ENCODE data around the gene PPP3CA.
"Not testable (repeated sequence)": the region's sequence is repeated elsewhere in the genome, so short reads cannot be mapped to it uniquely, and the experiment has no call there.

PPP3CA gene

DNA sequence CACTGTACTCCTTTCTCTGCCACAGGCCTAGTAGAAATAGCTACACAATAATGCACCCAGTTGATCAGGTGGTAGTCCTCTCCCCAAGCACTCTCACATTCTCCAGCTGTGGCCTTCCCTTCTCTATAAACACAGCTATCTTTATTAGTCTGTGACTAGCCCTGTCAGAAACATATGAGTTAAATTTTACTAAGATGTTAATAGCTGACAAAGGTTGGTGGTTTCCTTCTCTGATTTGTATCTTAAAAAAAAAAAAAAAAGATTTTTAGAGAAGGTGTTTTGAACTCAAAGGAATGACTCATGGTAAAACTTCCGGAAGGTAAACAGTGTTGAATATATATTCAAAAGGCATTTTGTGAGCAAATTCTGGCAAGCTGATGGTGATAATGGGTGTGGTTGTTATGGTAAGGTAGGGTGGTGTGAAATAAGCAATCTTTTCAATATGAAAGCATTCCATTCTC lies 327.4 kb downstream of the PPP3CA start:
- Histone ChIP-seq H3K4me1 (ENCODE audit: control insufficient read depth, insufficient read depth, low read length, unreplicated experiment) (peaks cover 28% of the 10 kb centered on the region), H3K79me2 (ENCODE audit: control insufficient read depth, insufficient read depth, low read length, unreplicated experiment) (no peaks in the 10 kb centered on the region), H3K27ac (ENCODE audit: low read depth, low read length) (no peak overlapping the region), H3K4me3 (ENCODE audit: low read depth, low read length) (no peak overlapping the region), H3K36me3 (ENCODE audit: insufficient read depth, low read length) (no peaks in the 10 kb centered on the region), H2AFZ (ENCODE audit: low read length, unreplicated experiment) (no peak overlapping the region), H3K27me3 (ENCODE audit: insufficient read depth, low read length) (no peaks in the 10 kb centered on the region)

DNA sequence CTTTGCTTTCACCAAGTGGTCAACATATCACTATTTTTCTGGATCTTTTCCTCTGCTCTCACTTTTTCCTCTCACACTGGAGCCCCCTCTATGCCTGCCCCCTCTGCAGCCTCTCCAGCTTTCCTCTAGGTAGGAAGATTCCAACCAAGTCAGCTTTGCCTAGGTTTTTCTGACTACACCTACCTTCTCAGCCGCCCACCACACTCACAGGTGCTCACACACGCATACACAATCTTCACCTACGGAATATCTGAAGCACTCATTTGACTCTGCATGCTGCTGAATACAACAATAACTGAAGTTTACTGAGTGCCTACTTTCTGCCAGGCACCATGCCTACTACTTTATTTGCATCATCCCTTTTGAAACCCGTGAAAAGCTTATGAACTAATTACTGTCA lies 328.0 kb downstream of the PPP3CA start:
- no peaks in the 10 kb centered on the region for H3K36me3 ChIP-seq (ENCODE audit: insufficient read depth, low read length)
- no peak overlapping the region for H3K27ac ChIP-seq (ENCODE audit: low read depth, low read length)
- H3K79me2 ChIP-seq (ENCODE audit: control insufficient read depth, insufficient read depth, low read length, unreplicated experiment): no peaks in the 10 kb centered on the region
- H3K27me3 ChIP-seq (ENCODE audit: insufficient read depth, low read length): no peaks in the 10 kb centered on the region
- H3K4me3 ChIP-seq (ENCODE audit: low read depth, low read length): no peak overlapping the region
- H3K4me1 ChIP-seq (ENCODE audit: control insufficient read depth, insufficient read depth, low read length, unreplicated experiment): peaks cover 28% of the 10 kb centered on the region
- no peak overlapping the region for H2AFZ ChIP-seq (ENCODE audit: low read length, unreplicated experiment)

DNA sequence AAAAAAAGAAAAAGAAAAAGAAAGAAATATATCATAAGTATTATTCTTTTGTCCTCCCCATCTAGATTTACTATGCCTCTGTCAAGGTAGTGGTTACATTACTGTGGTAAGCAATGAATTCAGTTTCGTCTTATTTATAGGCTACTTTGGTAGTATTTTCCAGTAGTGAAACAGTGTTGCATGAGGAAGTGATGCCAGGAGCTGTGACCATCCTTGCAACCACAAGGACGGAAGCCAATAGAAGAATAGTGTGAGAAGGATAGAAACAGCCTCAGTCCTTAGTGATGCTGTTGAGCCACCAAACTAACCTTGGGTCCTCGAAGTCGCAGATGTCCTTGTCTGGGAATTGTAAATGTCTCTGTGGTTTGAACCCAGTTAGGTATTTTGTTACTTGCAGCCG lies 328.5 kb downstream of the PPP3CA start:
- H3K36me3 ChIP-seq (ENCODE audit: insufficient read depth, low read length): no peaks in the 10 kb centered on the region
- H3K27ac ChIP-seq (ENCODE audit: low read depth, low read length): no peak overlapping the region
- no peaks in the 10 kb centered on the region for H3K27me3 ChIP-seq (ENCODE audit: insufficient read depth, low read length)
- no peak overlapping the region for H3K4me3 ChIP-seq (ENCODE audit: low read depth, low read length)
- no peaks in the 10 kb centered on the region for H3K79me2 ChIP-seq (ENCODE audit: control insufficient read depth, insufficient read depth, low read length, unreplicated experiment)
- H3K4me1 ChIP-seq (ENCODE audit: control insufficient read depth, insufficient read depth, low read length, unreplicated experiment): peaks cover 28% of the 10 kb centered on the region
- no peak overlapping the region for H2AFZ ChIP-seq (ENCODE audit: low read length, unreplicated experiment)

DNA sequence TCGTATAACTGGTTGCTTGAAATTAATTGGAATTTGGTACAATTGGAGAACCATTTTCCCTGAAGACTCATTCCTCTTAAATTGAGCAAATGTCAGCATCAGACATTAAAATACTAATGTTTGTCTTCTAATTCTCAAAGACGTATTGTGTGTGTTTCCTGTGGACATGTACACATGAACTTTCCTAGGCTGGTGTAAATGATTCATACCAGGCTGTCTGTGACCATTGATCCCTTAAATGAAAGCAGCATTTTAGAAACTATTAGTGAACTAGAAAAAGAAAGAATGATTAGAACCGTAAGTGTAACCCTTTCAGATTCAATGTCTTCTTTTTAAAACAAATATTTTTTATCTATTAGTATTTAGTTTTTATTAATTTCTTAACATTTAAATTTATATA lies 332.9 kb downstream of the PPP3CA start:
- Histone ChIP-seq H3K4me1 (ENCODE audit: control insufficient read depth, insufficient read depth, low read length, unreplicated experiment) (peaks cover 6% of the 10 kb centered on the region), H3K79me2 (ENCODE audit: control insufficient read depth, insufficient read depth, low read length, unreplicated experiment) (no peaks in the 10 kb centered on the region), H3K36me3 (ENCODE audit: insufficient read depth, low read length) (no peaks in the 10 kb centered on the region), H2AFZ (ENCODE audit: low read length, unreplicated experiment) (no peak overlapping the region), H3K27me3 (ENCODE audit: insufficient read depth, low read length) (no peaks in the 10 kb centered on the region), H3K27ac (ENCODE audit: low read depth, low read length) (no peak overlapping the region), H3K4me3 (ENCODE audit: low read depth, low read length) (no peak overlapping the region)

DNA sequence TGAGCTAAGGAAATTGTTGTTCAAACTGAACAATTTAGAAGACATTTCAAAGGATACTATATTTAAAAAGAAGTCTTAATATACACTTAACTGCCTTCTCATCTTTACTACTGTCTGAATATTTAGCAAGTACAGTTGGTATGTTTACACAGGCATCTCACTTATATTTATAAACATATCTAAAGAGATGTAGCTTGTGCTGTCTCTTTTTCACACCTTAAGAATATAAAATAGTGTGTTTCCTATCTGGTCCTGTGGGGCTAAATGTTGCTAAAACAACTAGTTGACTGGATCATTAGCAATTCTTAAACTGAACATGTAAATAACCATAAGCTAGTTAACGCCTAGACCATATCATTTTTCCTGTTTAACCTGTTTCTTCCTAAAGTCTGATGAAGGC lies 336.3 kb downstream of the PPP3CA start:
- no peak overlapping the region for H3K27ac ChIP-seq (ENCODE audit: low read depth, low read length)
- peaks cover 6% of the 10 kb centered on the region for H3K4me1 ChIP-seq (ENCODE audit: control insufficient read depth, insufficient read depth, low read length, unreplicated experiment)
- H3K36me3 ChIP-seq (ENCODE audit: insufficient read depth, low read length): no peaks in the 10 kb centered on the region
- H2AFZ ChIP-seq (ENCODE audit: low read length, unreplicated experiment): no peak overlapping the region
- H3K27me3 ChIP-seq (ENCODE audit: insufficient read depth, low read length): no peaks in the 10 kb centered on the region
- H3K79me2 ChIP-seq (ENCODE audit: control insufficient read depth, insufficient read depth, low read length, unreplicated experiment): no peaks in the 10 kb centered on the region
- no peak overlapping the region for H3K4me3 ChIP-seq (ENCODE audit: low read depth, low read length)

DNA sequence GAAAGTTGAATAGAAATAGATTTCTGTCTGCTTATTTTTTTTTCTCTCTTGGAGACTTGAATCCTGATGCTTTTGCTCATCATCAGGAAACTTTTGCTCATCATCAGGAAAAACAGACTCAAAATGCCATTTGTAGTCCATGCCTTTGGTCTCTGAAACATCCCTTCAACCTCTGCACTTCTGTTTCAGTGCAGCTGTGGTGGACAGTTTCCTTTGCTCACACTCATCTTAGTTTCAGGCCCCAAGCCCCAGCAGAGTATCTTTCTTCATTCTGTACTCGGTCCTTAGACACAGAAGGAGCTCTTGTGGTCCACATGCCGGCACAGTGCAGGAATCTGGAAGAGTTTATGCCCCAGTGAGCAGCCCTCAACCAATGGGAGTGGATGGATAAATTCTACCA lies 337.9 kb downstream of the PPP3CA start:
- peak overlapping the region; percentile 83 for H2AFZ ChIP-seq (ENCODE audit: low read length, unreplicated experiment)
- no peaks in the 10 kb centered on the region for H3K27me3 ChIP-seq (ENCODE audit: insufficient read depth, low read length)
- peak overlapping the region; percentile 41; the same call in 1 of the 2 replicates for H3K4me3 ChIP-seq (ENCODE audit: low read depth, low read length)
- no peaks in the 10 kb centered on the region for H3K36me3 ChIP-seq (ENCODE audit: insufficient read depth, low read length)
- no peak overlapping the region for H3K27ac ChIP-seq (ENCODE audit: low read depth, low read length)
- H3K79me2 ChIP-seq (ENCODE audit: control insufficient read depth, insufficient read depth, low read length, unreplicated experiment): no peaks in the 10 kb centered on the region
- H3K4me1 ChIP-seq (ENCODE audit: control insufficient read depth, insufficient read depth, low read length, unreplicated experiment): peaks cover 6% of the 10 kb centered on the region

DNA sequence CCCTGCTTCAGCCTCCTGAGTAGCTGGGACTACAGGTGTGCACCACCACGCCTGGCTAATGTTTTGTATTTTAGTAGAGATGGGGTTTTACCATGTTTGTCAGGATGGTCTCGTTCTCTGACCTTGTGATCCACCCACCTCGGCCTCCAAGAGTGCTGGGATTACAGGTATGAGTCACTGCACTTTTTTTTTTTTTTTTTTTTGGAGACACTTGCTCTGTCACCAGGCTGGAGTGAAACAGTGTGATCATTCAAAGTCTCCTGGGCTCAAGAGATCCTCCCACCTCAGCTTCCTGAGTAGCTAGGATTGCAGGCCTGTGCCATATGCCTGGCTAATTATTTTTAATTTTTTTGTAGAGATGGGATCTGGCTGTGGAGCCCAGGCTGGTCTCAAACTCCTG lies 338.8 kb downstream of the PPP3CA start:
- no peaks in the 10 kb centered on the region for H3K27me3 ChIP-seq (ENCODE audit: insufficient read depth, low read length)
- peaks cover 6% of the 10 kb centered on the region for H3K4me1 ChIP-seq (ENCODE audit: control insufficient read depth, insufficient read depth, low read length, unreplicated experiment)
- H3K36me3 ChIP-seq (ENCODE audit: insufficient read depth, low read length): no peaks in the 10 kb centered on the region
- no peaks in the 10 kb centered on the region for H3K79me2 ChIP-seq (ENCODE audit: control insufficient read depth, insufficient read depth, low read length, unreplicated experiment)
- no peak overlapping the region for H2AFZ ChIP-seq (ENCODE audit: low read length, unreplicated experiment)
- H3K27ac ChIP-seq (ENCODE audit: low read depth, low read length): no peak overlapping the region
- no peak overlapping the region for H3K4me3 ChIP-seq (ENCODE audit: low read depth, low read length)

DNA sequence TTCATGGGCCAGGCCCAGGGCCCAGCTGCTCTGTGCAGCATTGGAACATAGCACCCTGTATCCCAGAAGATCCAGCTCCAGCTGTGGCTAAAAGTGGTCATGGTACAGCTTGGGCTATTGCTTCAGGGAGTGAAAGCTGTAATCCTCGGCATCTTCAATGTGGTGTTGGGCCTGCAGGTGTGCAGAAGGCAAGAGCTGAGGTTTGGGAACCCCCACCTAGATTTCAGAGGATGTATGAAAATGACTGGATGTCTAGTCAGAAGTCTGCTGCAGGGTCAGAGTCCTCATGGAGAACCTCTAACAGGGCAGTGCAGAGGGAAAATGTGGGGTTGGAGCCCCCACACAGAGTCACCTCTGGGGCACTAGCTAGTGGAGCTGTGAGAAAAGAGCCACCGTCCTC lies 341.7 kb downstream of the PPP3CA start:
- Histone ChIP-seq H2AFZ (ENCODE audit: low read length, unreplicated experiment) (no peak overlapping the region), H3K4me1 (ENCODE audit: control insufficient read depth, insufficient read depth, low read length, unreplicated experiment) (peaks cover 6% of the 10 kb centered on the region), H3K79me2 (ENCODE audit: control insufficient read depth, insufficient read depth, low read length, unreplicated experiment) (no peaks in the 10 kb centered on the region), H3K4me3 (ENCODE audit: low read depth, low read length) (no peak overlapping the region), H3K27ac (ENCODE audit: low read depth, low read length) (no peak overlapping the region), H3K36me3 (ENCODE audit: insufficient read depth, low read length) (no peaks in the 10 kb centered on the region), H3K27me3 (ENCODE audit: insufficient read depth, low read length) (no peaks in the 10 kb centered on the region)

DNA sequence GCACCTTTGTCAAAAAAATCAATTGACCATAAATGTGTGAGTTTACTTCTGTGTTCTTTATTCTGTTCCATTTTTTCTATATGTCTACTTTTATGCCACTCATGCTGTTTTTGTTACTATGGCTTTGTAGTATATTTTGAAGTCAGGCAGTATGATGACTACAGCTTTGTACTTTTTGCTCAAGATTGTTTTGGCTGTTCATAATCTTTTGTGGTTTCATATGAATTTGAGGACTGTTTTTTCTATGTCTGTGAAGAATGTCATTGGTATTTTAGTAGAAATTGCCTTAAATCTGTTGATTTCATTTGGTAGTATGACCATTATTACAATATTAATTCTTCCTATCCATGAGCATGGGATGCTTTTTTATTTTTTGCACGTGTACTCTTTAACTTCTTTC lies 346.8 kb downstream of the PPP3CA start:
- no peak overlapping the region for H2AFZ ChIP-seq (ENCODE audit: low read length, unreplicated experiment)
- no peaks in the 10 kb centered on the region for H3K79me2 ChIP-seq (ENCODE audit: control insufficient read depth, insufficient read depth, low read length, unreplicated experiment)

DNA sequence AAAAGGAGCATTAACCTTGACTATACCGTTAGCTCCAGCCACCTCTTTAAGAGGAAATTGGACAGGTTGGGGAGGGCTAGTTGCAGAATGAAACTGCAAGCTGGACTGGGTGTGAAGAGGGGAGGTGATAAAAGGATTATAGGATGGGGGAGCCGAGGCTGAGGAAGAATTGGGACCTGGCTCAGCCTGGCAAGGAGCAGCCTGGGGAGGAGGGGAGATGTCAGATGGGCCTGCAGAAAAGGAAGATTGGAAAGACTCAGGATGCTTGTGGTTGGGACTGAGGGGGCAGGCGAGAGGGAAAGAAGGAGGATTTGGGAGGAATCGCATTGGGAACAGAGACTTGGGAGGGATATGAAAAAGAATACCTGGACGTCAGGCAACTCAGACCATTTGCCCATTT lies 351.7 kb downstream of the PPP3CA start:
- no peak overlapping the region for H3K27ac ChIP-seq (ENCODE audit: low read depth, low read length)
- no peaks in the 10 kb centered on the region for H3K79me2 ChIP-seq (ENCODE audit: control insufficient read depth, insufficient read depth, low read length, unreplicated experiment)
- peaks cover 9% of the 10 kb centered on the region for H3K4me1 ChIP-seq (ENCODE audit: control insufficient read depth, insufficient read depth, low read length, unreplicated experiment)
- H3K27me3 ChIP-seq (ENCODE audit: insufficient read depth, low read length): no peaks in the 10 kb centered on the region
- no peak overlapping the region for H3K4me3 ChIP-seq (ENCODE audit: low read depth, low read length)
- H2AFZ ChIP-seq (ENCODE audit: low read length, unreplicated experiment): no peak overlapping the region
- no peaks in the 10 kb centered on the region for H3K36me3 ChIP-seq (ENCODE audit: insufficient read depth, low read length)

More for the DNA sequence above, 346.8 kb downstream of the PPP3CA start:
- Histone ChIP-seq H3K4me1 (ENCODE audit: control insufficient read depth, insufficient read depth, low read length, unreplicated experiment) (no peaks in the 10 kb centered on the region), H3K27ac (ENCODE audit: low read depth, low read length) (no peak overlapping the region), H3K4me3 (ENCODE audit: low read depth, low read length) (no peak overlapping the region), H3K36me3 (ENCODE audit: insufficient read depth, low read length) (no peaks in the 10 kb centered on the region), H3K27me3 (ENCODE audit: insufficient read depth, low read length) (no peaks in the 10 kb centered on the region)

DNA sequence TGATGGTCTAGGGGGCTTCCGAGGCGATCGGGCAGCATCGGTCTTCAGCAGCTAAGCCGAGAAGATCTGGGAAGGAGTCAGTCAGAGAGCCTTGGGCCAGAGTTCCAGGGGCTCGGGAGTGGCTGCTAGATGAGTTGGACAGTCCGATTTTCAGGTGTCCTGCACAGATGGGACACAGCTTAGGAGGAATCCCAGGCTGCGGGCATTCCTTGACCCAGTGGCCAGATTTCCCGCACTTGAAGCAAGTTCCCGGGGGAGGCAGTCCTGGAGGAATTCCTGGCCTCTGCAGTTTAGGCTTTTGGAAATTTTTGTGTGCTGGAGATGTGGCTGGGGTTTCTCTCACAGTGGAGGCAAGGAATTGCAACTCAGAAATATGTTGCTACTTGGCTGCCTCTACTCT lies 352.3 kb downstream of the PPP3CA start:
- H3K27ac ChIP-seq (ENCODE audit: low read depth, low read length); H3K79me2 ChIP-seq (ENCODE audit: control insufficient read depth, insufficient read depth, low read length, unreplicated experiment); H3K36me3 ChIP-seq (ENCODE audit: insufficient read depth, low read length): not testable (repeated sequence)

More for the DNA sequence above, 352.3 kb downstream of the PPP3CA start:
- not testable (repeated sequence) for H3K27me3 ChIP-seq (ENCODE audit: insufficient read depth, low read length); H3K4me1 ChIP-seq (ENCODE audit: control insufficient read depth, insufficient read depth, low read length, unreplicated experiment); H2AFZ ChIP-seq (ENCODE audit: low read length, unreplicated experiment); H3K4me3 ChIP-seq (ENCODE audit: low read depth, low read length)
